Neural cell (in vitro differentiated cells): ENCODE data around the gene IKZF5.

Experiments
- CTCF ChIP-seq: fragments of 450-650 bp; IDR thresholded peaks from 2 replicates; pipeline ENCODE4 v1.5.1; 2014; ENCODE audit warnings: antibody characterized with exemption, mild to moderate bottlenecking, moderate library complexity; ENCODE audit not compliant: poor library complexity, severe bottlenecking
- EZH2 ChIP-seq: fragments of 200-600, 300-800 bp; shearing (Covaris generic), sonication (generic); IDR thresholded peaks from 2 replicates; pipeline ENCODE4 v1.6.1; 2014; ENCODE audit warnings: antibody characterized with exemption, low read length, borderline replicate concordance, mild to moderate bottlenecking; ENCODE audit not compliant: insufficient read depth, poor library complexity, severe bottlenecking
- SMC3 ChIP-seq: fragments of 450-650 bp; conservative IDR thresholded peaks from 2 replicates; pipeline ENCODE4 v1.6.1; 2014; ENCODE audit warnings: antibody characterized with exemption, mild to moderate bottlenecking, moderate library complexity; ENCODE audit not compliant: poor library complexity

DNA sequence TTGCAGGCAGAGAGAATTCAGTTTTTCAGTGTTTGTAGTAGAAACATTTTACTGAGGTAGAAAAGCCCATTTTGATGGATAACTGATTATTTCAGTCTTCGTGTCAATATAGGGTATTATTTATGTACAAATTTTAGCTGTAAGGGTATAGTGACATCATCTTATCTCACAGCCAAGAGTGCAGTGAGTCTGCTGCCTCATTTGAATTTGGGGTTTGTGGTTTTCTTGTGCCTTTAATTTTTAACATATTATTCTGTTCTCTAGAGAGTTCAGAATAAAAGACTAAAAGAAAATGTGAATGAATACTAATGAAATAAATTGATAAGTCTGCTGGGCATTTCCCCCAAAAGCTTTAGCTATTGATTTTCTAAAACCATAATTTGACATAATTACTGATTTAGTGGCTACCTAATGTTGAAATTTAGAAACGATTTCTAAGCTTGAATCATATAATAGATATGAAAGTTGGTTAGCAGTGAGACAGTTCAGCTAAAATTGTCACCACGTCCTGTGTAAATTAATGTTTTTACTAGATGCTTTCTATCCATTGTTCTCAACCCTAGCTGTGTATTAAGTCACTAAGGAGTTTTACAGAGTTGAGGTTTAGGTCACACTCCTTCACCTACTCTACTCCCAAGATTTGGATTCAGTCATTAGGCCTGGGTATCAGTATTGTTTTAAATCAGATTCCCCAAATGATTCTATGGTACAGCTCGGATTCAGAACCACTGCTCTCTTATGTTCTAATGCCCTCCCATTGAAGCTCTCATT lies 37.6 kb upstream of the IKZF5 start:
- no peak for TF ChIP-seq EZH2
- TF ChIP-seq SMC3 = no peak
- no peak for TF ChIP-seq CTCF
